Body of pancreas (tissue), 4 donors: ENCODE measurements around the gene SVIL. TPM values are rescaled to one million over a fixed set of nuclear protein-coding genes. Genes with fewer than 3 reads are reported as not detected.

Experiments used
- ATAC-seq: fragments of 150-250 bp; one replicate; pipeline ENCODE4 v1.9.1; 2016
- DNase-seq, 4 donors: peaks; one replicate each; pipeline ENCODE4 v3.0.0-alpha.2; 2019
- H3K27ac ChIP-seq, 4 donors: fragments of 200-600 bp; sonication (generic); 1 replicate in 3 of 4; 2 replicates in 1 of 4; pipeline versions ENCODE4 v1.5.1 to v1.6.1; 2016 to 2019; ENCODE audit warnings: mild to moderate bottlenecking in 1 of 4, mixed read lengths in 1 of 4, moderate library complexity in 1 of 4
- H3K27me3 ChIP-seq, 2 donors: fragments of 200-600 bp; sonication (generic); one replicate each; pipeline ENCODE4 v1.6.0; 2016; ENCODE audit warnings: mild to moderate bottlenecking in 1 of 2
- H3K36me3 ChIP-seq, 2 donors: fragments of 200-600 bp; sonication (generic); replicated peaks in 1 of 2; 2 replicates each; pipeline ENCODE4 v1.5.1; 2016; ENCODE audit warnings: low read depth in 2 of 2; ENCODE audit not compliant: insufficient read depth in 1 of 2
- H3K4me1 ChIP-seq: fragments of 200-600 bp; sonication (generic); one replicate; pipeline ENCODE4 v1.6.0; 2016
- H3K4me3 ChIP-seq, 2 donors: fragments of 200-600 bp; sonication (generic); 1 replicate in 1 of 2; 2 replicates in 1 of 2; pipeline ENCODE4 v1.5.1; 2016 to 2019
- H3K9me3 ChIP-seq, 3 donors: fragments of 200-600 bp; sonication (generic); 1 replicate in 2 of 3; 2 replicates in 1 of 3; pipeline ENCODE4 v1.5.1; 2016
- POLR2A ChIP-seq, 3 donors: fragments of 450-650 bp; IDR thresholded peaks; one replicate each; pipeline ENCODE4 v1.6.1; 2016; ENCODE audit warnings: antibody characterized with exemption in 3 of 3, mild to moderate bottlenecking in 2 of 3
- WGBS, 2 donors: methylation state at CpG; one replicate each; pipeline ENCODE4 v1.1.5; 2017; 5-methylcytosine and 5-hydroxymethylcytosine counted together
- intact Hi-C: fragments of 100-400 bp; cut with DNase I; formaldehyde crosslinking; loops from one replicate; pipeline ENCODE4 v1.15.1; 2023
- total RNA-seq, 2 donors: library from RNA; depleted of rRNA; stranded (reverse); fragments of >200 nt; gene quantifications; one replicate each; pipeline ENCODE4 v1.1.0, GENCODE V29; 2016
- TF ChIP-seq, protein P1 (sequence below), 7 experiments: fragments of 450-650 bp in 4 of 7; fragments of 200-600 bp in 3 of 7; sonication (generic) in 3 of 7; IDR thresholded peaks; one replicate each; pipeline ENCODE4 v1.5.1; 2016 to 2019; ENCODE audit warnings: antibody characterized with exemption in 7 of 7

The SVIL gene
- total RNA-seq, 2 donors from 2014 or later: 25.4 to 41.2 TPM

DNA sequence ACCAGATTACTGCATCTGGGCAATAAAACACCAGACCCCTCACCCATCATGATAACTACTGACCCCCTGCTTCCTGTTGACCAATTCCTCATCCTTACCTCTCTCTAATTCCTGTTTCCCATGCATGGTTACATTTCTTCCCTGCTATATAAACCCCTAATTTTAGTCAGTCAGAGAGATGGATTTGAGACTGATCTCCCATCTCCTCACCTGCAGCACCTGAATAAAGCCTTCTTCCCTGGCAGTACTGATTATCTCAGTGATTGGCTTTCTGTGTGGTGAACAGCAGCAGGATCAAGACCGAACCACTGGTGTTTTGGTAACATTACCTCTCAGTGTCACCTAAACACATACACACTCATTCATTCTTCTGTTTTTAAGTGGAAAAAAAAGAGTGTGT, 41.2 kb upstream of the SVIL start:
- Histone ChIP-seq H3K9me3 (peaks cover 0 to 2% (median 0%) of the 10 kb centered on the region in 3 donors), H3K27ac (no peak overlapping the region), H3K4me3 (no peak overlapping the region), H3K27me3 (no peaks in the 10 kb centered on the region), H3K36me3 (no peaks in the 10 kb centered on the region), H3K4me1 (no peaks in the 10 kb centered on the region)
- ATAC-seq (no peak), DNase-seq (no peak)
- no peak for TF ChIP-seq POLR2A (IDR thresholded peaks at IDR 0.05)
- TF ChIP-seq, protein P1, sequence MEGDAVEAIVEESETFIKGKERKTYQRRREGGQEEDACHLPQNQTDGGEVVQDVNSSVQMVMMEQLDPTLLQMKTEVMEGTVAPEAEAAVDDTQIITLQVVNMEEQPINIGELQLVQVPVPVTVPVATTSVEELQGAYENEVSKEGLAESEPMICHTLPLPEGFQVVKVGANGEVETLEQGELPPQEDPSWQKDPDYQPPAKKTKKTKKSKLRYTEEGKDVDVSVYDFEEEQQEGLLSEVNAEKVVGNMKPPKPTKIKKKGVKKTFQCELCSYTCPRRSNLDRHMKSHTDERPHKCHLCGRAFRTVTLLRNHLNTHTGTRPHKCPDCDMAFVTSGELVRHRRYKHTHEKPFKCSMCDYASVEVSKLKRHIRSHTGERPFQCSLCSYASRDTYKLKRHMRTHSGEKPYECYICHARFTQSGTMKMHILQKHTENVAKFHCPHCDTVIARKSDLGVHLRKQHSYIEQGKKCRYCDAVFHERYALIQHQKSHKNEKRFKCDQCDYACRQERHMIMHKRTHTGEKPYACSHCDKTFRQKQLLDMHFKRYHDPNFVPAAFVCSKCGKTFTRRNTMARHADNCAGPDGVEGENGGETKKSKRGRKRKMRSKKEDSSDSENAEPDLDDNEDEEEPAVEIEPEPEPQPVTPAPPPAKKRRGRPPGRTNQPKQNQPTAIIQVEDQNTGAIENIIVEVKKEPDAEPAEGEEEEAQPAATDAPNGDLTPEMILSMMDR (IDR thresholded peaks at IDR 0.05): no peak
- intact Hi-C loops: no loop called here
- 88 to 100% methylated on average over 1 of the region's 1 CpG for WGBS, 2 donors

DNA sequence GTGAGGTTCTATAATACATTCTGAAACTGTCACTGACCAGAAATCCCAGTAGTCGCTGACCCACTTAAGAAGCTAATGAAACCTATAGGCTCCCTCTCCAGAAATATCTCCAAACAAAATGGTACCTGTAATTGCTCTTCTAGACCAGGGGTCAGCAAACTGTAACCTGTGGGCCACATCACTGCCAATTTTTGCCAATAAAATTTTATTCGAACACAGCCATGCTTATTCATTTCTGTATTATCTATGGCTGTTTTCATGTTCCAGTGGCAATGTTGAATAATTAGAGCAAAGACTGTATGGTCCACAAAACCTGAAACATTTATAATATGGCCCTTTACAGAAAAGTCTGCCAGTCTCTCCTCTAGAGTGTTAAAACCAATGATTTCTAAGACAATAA, 37.2 kb upstream of the SVIL start:
- ATAC-seq: no peak
- intact Hi-C loops: no loop called here
- no peak for TF ChIP-seq POLR2A (IDR thresholded peaks at IDR 0.05)
- TF ChIP-seq, protein P1 (IDR thresholded peaks at IDR 0.05): no peak
- Histone ChIP-seq H3K36me3 (no peaks in the 10 kb centered on the region), H3K27me3 (no peaks in the 10 kb centered on the region), H3K27ac (no peak overlapping the region), H3K9me3 (peaks cover 0 to 2% (median 0%) of the 10 kb centered on the region in 3 donors), H3K4me3 (no peak overlapping the region), H3K4me1 (peaks cover 3% of the 10 kb centered on the region)
- DNase-seq: no peak
- WGBS, 2 donors: 93 to 94% methylated on average over 2 of the region's 2 CpGs

DNA sequence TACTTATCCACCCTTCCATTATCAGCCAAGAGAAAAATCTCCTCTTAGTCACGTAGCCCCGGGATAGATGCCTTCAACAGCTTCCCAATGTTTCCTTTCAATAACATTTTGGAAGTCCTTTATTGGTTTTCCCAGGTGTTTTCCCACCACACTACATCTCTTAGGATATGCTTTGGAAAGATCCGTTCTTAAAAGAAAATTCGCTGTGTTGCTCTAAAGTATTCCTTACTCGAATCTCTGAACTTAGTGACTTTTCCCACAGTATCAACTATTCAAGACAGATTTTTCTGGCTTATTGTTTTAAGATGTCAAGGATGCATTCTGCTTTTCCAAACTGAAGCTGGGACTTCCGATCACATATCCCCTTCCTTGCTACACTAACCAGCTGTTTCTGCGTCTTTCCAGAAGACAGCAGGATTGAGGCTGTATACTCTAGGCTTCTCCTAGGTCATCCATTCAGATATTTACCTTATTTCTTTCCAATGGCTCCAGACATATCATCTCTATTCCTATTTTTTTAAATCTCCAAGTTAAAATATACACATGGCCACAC, 36.5 kb upstream of the SVIL start:
- WGBS, 2 donors: 93 to 95% methylated on average over 7 of the region's 7 CpGs
- intact Hi-C loops: no loop called here
- no peak for ATAC-seq

DNA sequence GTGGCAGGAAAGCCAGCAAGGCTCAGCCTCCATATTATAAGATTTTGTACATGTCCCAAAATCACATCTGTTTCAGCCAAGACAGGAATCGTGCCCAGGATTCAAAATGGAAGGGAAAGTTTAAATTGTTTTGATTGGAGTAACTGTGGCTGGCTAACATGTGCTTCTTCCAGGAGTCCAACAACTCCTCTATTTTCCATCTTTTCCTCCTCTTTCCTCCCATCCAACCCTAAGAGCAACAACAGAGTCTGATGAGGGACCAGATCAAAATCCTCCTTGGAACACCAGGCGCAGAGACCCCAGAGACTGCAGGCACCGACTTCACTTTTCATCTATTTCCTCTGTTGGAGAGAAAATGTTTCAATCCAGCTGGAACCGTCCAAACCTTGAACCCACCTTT, 36.0 kb upstream of the SVIL start:
- Histone ChIP-seq H3K36me3 (no peaks in the 10 kb centered on the region), H3K4me1 (peaks cover 3% of the 10 kb centered on the region), H3K27me3 (no peaks in the 10 kb centered on the region), H3K4me3 (no peak overlapping the region), H3K27ac (no peak overlapping the region), H3K9me3 (no peaks in the 10 kb centered on the region)
- WGBS, 2 donors: 87 to 92% methylated on average over 4 of the region's 4 CpGs
- intact Hi-C loops: no loop called here
- ATAC-seq: no peak
- no peak for DNase-seq
- TF ChIP-seq POLR2A (IDR thresholded peaks at IDR 0.05): no peak
- TF ChIP-seq, protein P1 (IDR thresholded peaks at IDR 0.05): no peak

More for the DNA sequence above, 36.5 kb upstream of the SVIL start:
- H3K4me3 ChIP-seq: no peak overlapping the region
- no peak overlapping the region for H3K27ac ChIP-seq
- DNase-seq: no peak
- no peaks in the 10 kb centered on the region for H3K27me3 ChIP-seq
- no peaks in the 10 kb centered on the region for H3K36me3 ChIP-seq
- H3K4me1 ChIP-seq: peaks cover 3% of the 10 kb centered on the region
- TF ChIP-seq, protein P1 (IDR thresholded peaks at IDR 0.05): no peak
- TF ChIP-seq POLR2A (IDR thresholded peaks at IDR 0.05): no peak
- H3K9me3 ChIP-seq: peaks cover 0 to 2% (median 0%) of the 10 kb centered on the region in 3 donors

DNA sequence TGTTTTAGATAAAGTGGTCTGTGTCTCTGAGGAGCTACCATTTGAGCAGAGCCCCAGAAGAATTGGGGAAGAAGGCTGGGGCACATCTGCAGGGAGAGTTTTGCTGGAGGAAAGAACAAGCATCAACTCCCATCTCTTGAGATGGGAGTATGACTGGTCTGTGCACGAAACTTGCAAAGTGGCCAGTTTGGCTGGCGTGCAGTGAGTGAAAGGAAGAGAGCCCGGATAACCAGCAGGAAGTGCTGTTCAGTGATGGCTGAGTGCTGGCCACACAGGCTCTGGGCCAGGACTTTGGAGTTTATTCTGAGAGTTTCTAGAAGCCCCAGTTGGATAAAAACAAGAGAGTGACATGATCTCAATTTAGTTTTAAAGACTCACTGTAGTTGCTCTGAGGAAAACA, 34.4 kb upstream of the SVIL start:
- Histone ChIP-seq H3K9me3 (no peaks in the 10 kb centered on the region), H3K4me1 (peaks cover 3% of the 10 kb centered on the region), H3K36me3 (no peaks in the 10 kb centered on the region), H3K27ac (no peak overlapping the region), H3K4me3 (no peak overlapping the region), H3K27me3 (no peaks in the 10 kb centered on the region)
- DNase-seq (no peak), ATAC-seq (no peak)
- WGBS, 2 donors: 73 to 83% methylated on average over 3 of the region's 3 CpGs
- intact Hi-C loops: no loop called here
- TF ChIP-seq, protein P1 (IDR thresholded peaks at IDR 0.05): no peak
- TF ChIP-seq POLR2A (IDR thresholded peaks at IDR 0.05): no peak
